IgD-negative memory B cell (primary cell): ENCODE results near the gene WDFY2. TPM values are rescaled to one million over a fixed set of nuclear protein-coding genes. Genes with fewer than 3 reads are reported as not detected.

Experiments used
- H3K27ac Mint-ChIP-seq, 3 donors: one replicate each; pipeline ENCODE4 v1.8.0; 2020 to 2022; ENCODE audit warnings: mild to moderate bottlenecking in 3 of 3, mixed read lengths in 3 of 3, moderate library complexity in 1 of 3
- H3K27me3 Mint-ChIP-seq: one replicate; pipeline ENCODE4 v1.8.0; 2021; ENCODE audit warnings: mixed read lengths
- H3K36me3 Mint-ChIP-seq: one replicate; pipeline ENCODE4 v1.8.0; 2020; ENCODE audit warnings: mild to moderate bottlenecking, mixed read lengths
- H3K4me1 Mint-ChIP-seq, 3 donors: one replicate each; pipeline ENCODE4 v1.8.0; 2020 to 2022; ENCODE audit warnings: mixed read lengths in 3 of 3, mild to moderate bottlenecking in 1 of 3
- H3K4me3 Mint-ChIP-seq, 4 donors: one replicate each; pipeline ENCODE4 v1.8.0; 2020 to 2022; ENCODE audit warnings: mild to moderate bottlenecking in 4 of 4, mixed read lengths in 4 of 4, moderate library complexity in 3 of 4
- H3K9me3 Mint-ChIP-seq, 3 donors: one replicate each; pipeline ENCODE4 v1.8.0; 2020 to 2021; ENCODE audit warnings: mixed read lengths in 3 of 3, mild to moderate bottlenecking in 1 of 3
- polyA plus RNA-seq: library from polyadenylated mRNA; unstranded; fragments of 300-500 nt; fragmentation: Illumina TruSeq; gene quantifications from one replicate; pipeline ENCODE4 v1.2.3, GENCODE V29; 2021

Gene WDFY2
- polyA plus RNA-seq, 1 donor from 2014 or later, result 6.0 TPM

- Mint-ChIP-seq H3K4me3 (peak overlapping the region; percentile 85 to 99 (median 94)), H3K4me1 (peaks cover 14 to 32% (median 21%) of the 10 kb centered on the region in 3 donors), H3K9me3 (no peaks in the 10 kb centered on the region), H3K27ac (peak overlapping the region; percentile 93 to 100 (median 99)), H3K36me3 (no peaks in the 10 kb centered on the region), H3K27me3 (no peaks in the 10 kb centered on the region)
Observed at GRCh38 chr13:51802631-51803418, 218.6 kb downstream of the WDFY2 start.

- Mint-ChIP-seq H3K4me1 (peaks cover 12 to 30% (median 20%) of the 10 kb centered on the region in 3 donors), H3K27ac (peak within 1 kb of the TSS; percentile 93 to 100 (median 99)), H3K4me3 (peak within 1 kb of the TSS; percentile 92 to 99 (median 98)), H3K9me3 (no peaks in the 10 kb centered on the region), H3K27me3 (no peaks in the 10 kb centered on the region), H3K36me3 (peaks cover under 1% of the 10 kb centered on the region)
Observed at GRCh38 chr13:51803422-51804294, 219.4 kb downstream of the WDFY2 start, which contains the start of gene DHRS12. Gene DHRS12 (minus strand): TSS chr13:51804163. CDS start chr13:51799659, 4,504 bp downstream.

- peak overlapping the region; percentile 93 to 100 (median 99) for H3K27ac Mint-ChIP-seq
- no peaks in the 10 kb centered on the region for H3K9me3 Mint-ChIP-seq
- H3K4me1 Mint-ChIP-seq, result peaks cover 11 to 30% (median 20%) of the 10 kb centered on the region in 3 donors
- peaks cover 3% of the 10 kb centered on the region for H3K36me3 Mint-ChIP-seq
- H3K27me3 Mint-ChIP-seq, result no peaks in the 10 kb centered on the region
- peak overlapping the region; percentile 92 to 99 (median 98) for H3K4me3 Mint-ChIP-seq
Observed at GRCh38 chr13:51804295-51805172, 220.3 kb downstream of the WDFY2 start.

- H3K27ac Mint-ChIP-seq, result peak overlapping the region; percentile 93 to 100 (median 99)
- peaks cover 3% of the 10 kb centered on the region for H3K36me3 Mint-ChIP-seq
- peak overlapping the region; percentile 92 to 99 (median 98) for H3K4me3 Mint-ChIP-seq
- H3K4me1 Mint-ChIP-seq, result peaks cover 9 to 30% (median 20%) of the 10 kb centered on the region in 3 donors
- H3K9me3 Mint-ChIP-seq, result no peaks in the 10 kb centered on the region
- no peaks in the 10 kb centered on the region for H3K27me3 Mint-ChIP-seq
Observed at GRCh38 chr13:51805313-51805712, 221.1 kb downstream of the WDFY2 start.

GRCh38 chr13:51805925-51806324, 221.7 kb downstream of the WDFY2 start:
- no peaks in the 10 kb centered on the region for H3K9me3 Mint-ChIP-seq
- H3K27ac Mint-ChIP-seq, result peak overlapping the region in 2 of 3 donors; percentile 93 to 100
- H3K27me3 Mint-ChIP-seq, result no peaks in the 10 kb centered on the region
- H3K36me3 Mint-ChIP-seq, result peaks cover 3% of the 10 kb centered on the region
- peak overlapping the region in 1 of 4 donors; percentile 98 for H3K4me3 Mint-ChIP-seq
- peaks cover 9 to 32% (median 23%) of the 10 kb centered on the region in 3 donors for H3K4me1 Mint-ChIP-seq

GRCh38 chr13:51806566-51806965, 222.3 kb downstream of the WDFY2 start:
- Mint-ChIP-seq H3K27me3 (no peaks in the 10 kb centered on the region), H3K4me1 (peaks cover 9 to 36% (median 29%) of the 10 kb centered on the region in 3 donors), H3K36me3 (peaks cover 3% of the 10 kb centered on the region), H3K4me3 (peak overlapping the region in 2 of 4 donors; percentile 3 to 98), H3K27ac (peak overlapping the region; percentile 14 to 93 (median 40)), H3K9me3 (no peaks in the 10 kb centered on the region)

- Mint-ChIP-seq H3K4me3 (peak overlapping the region in 1 of 4 donors; percentile 33), H3K36me3 (peaks cover 3% of the 10 kb centered on the region), H3K4me1 (peaks cover 14 to 37% (median 34%) of the 10 kb centered on the region in 3 donors), H3K27ac (peak overlapping the region in 2 of 3 donors; percentile 32 to 46), H3K9me3 (no peaks in the 10 kb centered on the region), H3K27me3 (no peaks in the 10 kb centered on the region)
Observed at GRCh38 chr13:51807041-51807440, 222.8 kb downstream of the WDFY2 start.

- Mint-ChIP-seq H3K4me3 (peak overlapping the region in 1 of 4 donors; percentile 30), H3K36me3 (peaks cover 3% of the 10 kb centered on the region), H3K27ac (peak overlapping the region in 2 of 3 donors; percentile 4 to 54), H3K9me3 (no peaks in the 10 kb centered on the region), H3K27me3 (no peaks in the 10 kb centered on the region), H3K4me1 (peaks cover 12 to 32% (median 32%) of the 10 kb centered on the region in 3 donors)
Observed at GRCh38 chr13:51808811-51809210, 224.5 kb downstream of the WDFY2 start.

GRCh38 chr13:51811046-51811445, 226.8 kb downstream of the WDFY2 start:
- no peaks in the 10 kb centered on the region for H3K27me3 Mint-ChIP-seq
- H3K36me3 Mint-ChIP-seq, result peaks cover 3% of the 10 kb centered on the region
- no peak overlapping the region for H3K4me3 Mint-ChIP-seq
- no peaks in the 10 kb centered on the region for H3K9me3 Mint-ChIP-seq
- H3K4me1 Mint-ChIP-seq, result peaks cover 13 to 25% (median 22%) of the 10 kb centered on the region in 3 donors
- H3K27ac Mint-ChIP-seq, result no peak overlapping the region

GRCh38 chr13:51811920-51812451, 227.7 kb downstream of the WDFY2 start:
- peaks cover 13 to 22% (median 21%) of the 10 kb centered on the region in 3 donors for H3K4me1 Mint-ChIP-seq
- H3K4me3 Mint-ChIP-seq, result peak overlapping the region in 1 of 4 donors; percentile 30
- no peak overlapping the region for H3K27ac Mint-ChIP-seq

GRCh38 chr13:51814071-51814470, 229.8 kb downstream of the WDFY2 start:
- H3K36me3 Mint-ChIP-seq, result no peaks in the 10 kb centered on the region
- no peaks in the 10 kb centered on the region for H3K9me3 Mint-ChIP-seq
- H3K4me3 Mint-ChIP-seq, result peak overlapping the region in 1 of 4 donors; percentile 31
- H3K4me1 Mint-ChIP-seq, result peaks cover 18 to 24% (median 22%) of the 10 kb centered on the region in 3 donors
- H3K27ac Mint-ChIP-seq, result peak overlapping the region in 1 of 3 donors; percentile 71
- H3K27me3 Mint-ChIP-seq, result no peaks in the 10 kb centered on the region

More at GRCh38 chr13:51811920-51812451, 227.7 kb downstream of the WDFY2 start:
- H3K36me3 Mint-ChIP-seq, result peaks cover 3% of the 10 kb centered on the region
- H3K9me3 Mint-ChIP-seq, result no peaks in the 10 kb centered on the region
- H3K27me3 Mint-ChIP-seq, result no peaks in the 10 kb centered on the region

GRCh38 chr13:51814825-51815650, 230.8 kb downstream of the WDFY2 start:
- Mint-ChIP-seq H3K27ac (peak overlapping the region in 2 of 3 donors; percentile 5 to 90), H3K4me1 (peaks cover 21 to 32% (median 27%) of the 10 kb centered on the region in 3 donors), H3K27me3 (no peaks in the 10 kb centered on the region)

GRCh38 chr13:51815848-51816247, 231.6 kb downstream of the WDFY2 start:
- Mint-ChIP-seq H3K9me3 (no peaks in the 10 kb centered on the region), H3K27ac (peak overlapping the region in 1 of 3 donors; percentile 17), H3K4me1 (peaks cover 28 to 37% (median 32%) of the 10 kb centered on the region in 3 donors), H3K36me3 (no peaks in the 10 kb centered on the region), H3K27me3 (no peaks in the 10 kb centered on the region), H3K4me3 (no peak overlapping the region)

More at GRCh38 chr13:51814825-51815650, 230.8 kb downstream of the WDFY2 start:
- Mint-ChIP-seq H3K4me3 (peak overlapping the region in 2 of 4 donors; percentile 1 to 79), H3K36me3 (no peaks in the 10 kb centered on the region), H3K9me3 (no peaks in the 10 kb centered on the region)
